Esophagus muscularis mucosa (tissue), 3 donors: ENCODE results near the gene HPS3.

Source experiments
- POLR2AphosphoS5 ChIP-seq, 2 donors: sonication (generic); formaldehyde crosslinking; IDR thresholded peaks; one replicate each; pipeline ENCODE4 v1.6.1; 2017; ENCODE audit warnings: antibody characterized with exemption in 2 of 2
- TF ChIP-seq, protein P1 (sequence below), 3 experiments: fragments of 200-600 bp in 2 of 3; fragments of 450-650 bp in 1 of 3; sonication (generic) in 2 of 3; IDR thresholded peaks; one replicate each; pipeline ENCODE4 v1.5.1; 2017 to 2019; ENCODE audit warnings: antibody characterized with exemption in 3 of 3, mild to moderate bottlenecking in 2 of 3, moderate library complexity in 1 of 3

- no peak for TF ChIP-seq POLR2AphosphoS5 (IDR thresholded peaks at IDR 0.05)
- TF ChIP-seq, protein P1, sequence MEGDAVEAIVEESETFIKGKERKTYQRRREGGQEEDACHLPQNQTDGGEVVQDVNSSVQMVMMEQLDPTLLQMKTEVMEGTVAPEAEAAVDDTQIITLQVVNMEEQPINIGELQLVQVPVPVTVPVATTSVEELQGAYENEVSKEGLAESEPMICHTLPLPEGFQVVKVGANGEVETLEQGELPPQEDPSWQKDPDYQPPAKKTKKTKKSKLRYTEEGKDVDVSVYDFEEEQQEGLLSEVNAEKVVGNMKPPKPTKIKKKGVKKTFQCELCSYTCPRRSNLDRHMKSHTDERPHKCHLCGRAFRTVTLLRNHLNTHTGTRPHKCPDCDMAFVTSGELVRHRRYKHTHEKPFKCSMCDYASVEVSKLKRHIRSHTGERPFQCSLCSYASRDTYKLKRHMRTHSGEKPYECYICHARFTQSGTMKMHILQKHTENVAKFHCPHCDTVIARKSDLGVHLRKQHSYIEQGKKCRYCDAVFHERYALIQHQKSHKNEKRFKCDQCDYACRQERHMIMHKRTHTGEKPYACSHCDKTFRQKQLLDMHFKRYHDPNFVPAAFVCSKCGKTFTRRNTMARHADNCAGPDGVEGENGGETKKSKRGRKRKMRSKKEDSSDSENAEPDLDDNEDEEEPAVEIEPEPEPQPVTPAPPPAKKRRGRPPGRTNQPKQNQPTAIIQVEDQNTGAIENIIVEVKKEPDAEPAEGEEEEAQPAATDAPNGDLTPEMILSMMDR (IDR thresholded peaks at IDR 0.05), result no peak
Observed at GRCh38 chr3:149128821-149129220, 617 bp upstream of the HPS3 start.
